ENCODE results near the gene CISD3.

CISD3 gene

DNA sequence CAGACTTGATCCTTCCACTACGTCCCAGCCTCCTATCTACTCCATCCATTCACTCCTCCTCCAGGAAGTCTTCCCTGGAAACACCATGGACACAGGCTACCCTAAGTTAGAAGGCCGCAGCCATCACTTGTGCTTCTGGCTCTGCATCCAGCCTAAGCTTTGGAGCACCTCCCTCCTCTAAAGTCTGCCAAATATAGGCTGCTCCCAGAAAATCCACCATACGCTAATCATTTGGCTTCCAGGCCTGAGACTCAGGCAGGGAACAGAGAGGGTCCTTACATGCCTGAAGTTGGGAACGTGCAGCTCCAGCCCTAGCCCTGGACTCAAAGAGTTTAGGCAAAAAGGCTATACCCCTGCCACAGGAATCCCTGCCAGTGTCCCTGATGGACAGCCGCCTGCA lies 11.3 kb downstream of the CISD3 start:
- Mint-ChIP-seq H3K4me1 (ENCODE audit: low read depth) (peaks cover 21% of the 10 kb centered on the region), H3K36me3 (ENCODE audit: low read depth) (no peaks in the 10 kb centered on the region), H3K4me3 (no peak overlapping the region)

DNA sequence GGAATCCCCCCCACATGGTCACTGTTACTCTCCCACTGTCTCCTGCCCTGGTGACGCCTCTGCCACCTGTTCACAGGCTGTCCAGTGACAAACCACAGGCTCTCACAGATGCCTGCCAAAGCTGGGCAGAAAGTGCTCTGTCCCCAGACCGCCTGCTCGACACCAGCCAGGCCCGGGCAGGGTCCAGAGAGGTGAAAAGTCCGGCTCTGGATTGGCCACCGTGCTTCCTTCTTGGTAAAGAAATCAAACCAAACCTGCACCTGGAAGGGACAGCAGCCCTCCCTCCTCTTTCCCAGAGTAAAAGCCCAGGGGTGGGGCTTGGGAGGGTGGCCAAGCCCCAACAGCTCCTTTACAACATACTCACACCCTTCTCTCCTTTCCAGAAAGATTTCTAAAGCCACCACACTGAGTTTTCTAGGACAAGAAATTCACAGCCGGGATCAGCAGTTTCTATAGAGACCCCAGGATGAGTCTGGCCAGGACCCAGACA lies 11.8 kb downstream of the CISD3 start:
- H3K27me3 Mint-ChIP-seq (ENCODE audit: low read depth), result peaks cover 12% of the 10 kb centered on the region
- H3K36me3 Mint-ChIP-seq (ENCODE audit: low read depth), result no peaks in the 10 kb centered on the region
- no peak overlapping the region for H3K4me3 Mint-ChIP-seq
- H3K27ac Mint-ChIP-seq, result no peak overlapping the region
- peaks cover 23% of the 10 kb centered on the region for H3K4me1 Mint-ChIP-seq (ENCODE audit: low read depth)
- H3K9me3 Mint-ChIP-seq, result no peaks in the 10 kb centered on the region

More for the DNA sequence above, 11.3 kb downstream of the CISD3 start:
- H3K27me3 Mint-ChIP-seq (ENCODE audit: low read depth), result peaks cover 7% of the 10 kb centered on the region
- H3K27ac Mint-ChIP-seq, result no peak overlapping the region
- no peaks in the 10 kb centered on the region for H3K9me3 Mint-ChIP-seq

DNA sequence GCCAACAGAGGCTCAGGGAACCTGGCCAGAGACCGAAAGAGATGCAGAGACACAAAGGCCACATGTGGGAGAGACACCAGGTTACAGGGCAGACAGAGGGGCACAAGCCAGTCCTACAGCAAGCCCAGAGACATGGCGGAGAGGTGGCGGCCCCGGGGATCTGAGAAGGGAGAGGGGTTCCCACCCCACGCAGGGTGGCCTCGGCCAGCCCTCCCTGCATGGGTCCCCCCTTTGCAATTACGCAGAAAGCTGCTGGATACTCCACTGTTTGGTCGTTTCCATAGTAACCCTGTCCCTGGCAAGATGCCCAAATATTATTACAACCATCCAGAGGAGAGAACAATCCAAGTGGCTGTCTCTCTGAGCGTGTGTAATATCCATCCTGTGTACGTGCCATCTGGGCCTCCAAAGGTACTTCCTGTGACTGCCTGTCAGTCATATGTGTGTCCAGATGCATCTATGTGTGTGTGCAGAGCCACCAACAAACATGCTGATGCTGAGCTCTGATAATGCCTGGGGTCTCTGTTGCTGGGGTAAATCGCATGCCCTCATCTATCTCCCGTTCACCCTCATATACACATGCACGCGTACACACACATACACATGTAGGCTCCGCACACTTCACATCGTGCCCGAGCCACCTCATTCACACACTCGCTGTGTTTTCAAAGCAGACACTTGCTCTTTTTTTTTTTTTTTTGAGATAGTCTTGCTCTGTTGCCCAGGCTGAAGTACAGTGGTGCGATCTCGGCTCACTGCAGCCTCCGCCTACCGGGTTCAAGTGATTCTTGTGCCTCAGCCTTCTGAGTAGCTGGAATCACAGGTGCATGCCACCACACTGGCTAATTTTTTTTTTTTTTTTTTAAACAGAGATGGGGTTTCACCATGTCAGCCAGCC lies 12.5 kb downstream of the CISD3 start:
- Mint-ChIP-seq H3K4me1 (ENCODE audit: low read depth) (peaks cover 23% of the 10 kb centered on the region), H3K27ac (peak overlapping the region; percentile 36), H3K27me3 (ENCODE audit: low read depth) (peaks cover 13% of the 10 kb centered on the region), H3K4me3 (no peak overlapping the region), H3K9me3 (no peaks in the 10 kb centered on the region), H3K36me3 (ENCODE audit: low read depth) (no peaks in the 10 kb centered on the region)

DNA sequence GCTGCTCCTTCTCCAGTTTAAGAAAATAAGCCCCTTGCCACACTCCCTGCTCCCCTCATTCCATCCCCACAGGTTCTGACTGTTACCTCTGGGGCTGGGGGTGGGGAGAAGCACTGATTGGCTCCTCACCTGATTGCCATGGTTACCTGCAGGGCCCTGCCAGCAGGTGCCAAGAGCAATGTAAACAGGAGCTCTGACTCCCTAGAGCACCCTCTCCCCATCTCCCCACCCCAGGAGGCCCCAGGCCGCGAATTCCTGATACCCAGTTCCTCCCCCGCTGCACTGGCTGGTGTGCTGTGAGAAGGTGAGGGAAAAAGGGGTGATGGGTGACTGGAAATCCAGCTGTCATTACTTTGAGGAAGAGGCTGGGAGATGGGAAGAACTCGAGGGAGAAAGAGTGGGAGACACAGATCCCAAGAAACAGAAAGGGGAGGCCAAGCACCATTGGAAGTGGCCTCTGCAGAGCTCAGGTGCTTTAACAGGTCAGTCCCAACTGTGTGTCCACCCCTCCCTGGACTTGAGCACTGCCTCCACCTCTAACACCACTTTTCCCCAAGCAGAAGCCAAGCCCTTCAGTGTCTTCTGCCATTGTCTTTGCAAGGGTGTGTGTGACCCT lies 13.5 kb downstream of the CISD3 start:
- peaks cover 16% of the 10 kb centered on the region for H3K27me3 Mint-ChIP-seq (ENCODE audit: low read depth)
- no peaks in the 10 kb centered on the region for H3K9me3 Mint-ChIP-seq
- no peaks in the 10 kb centered on the region for H3K36me3 Mint-ChIP-seq (ENCODE audit: low read depth)
- no peak overlapping the region for H3K27ac Mint-ChIP-seq
- H3K4me1 Mint-ChIP-seq (ENCODE audit: low read depth), result peaks cover 23% of the 10 kb centered on the region
- H3K4me3 Mint-ChIP-seq, result no peak overlapping the region

DNA sequence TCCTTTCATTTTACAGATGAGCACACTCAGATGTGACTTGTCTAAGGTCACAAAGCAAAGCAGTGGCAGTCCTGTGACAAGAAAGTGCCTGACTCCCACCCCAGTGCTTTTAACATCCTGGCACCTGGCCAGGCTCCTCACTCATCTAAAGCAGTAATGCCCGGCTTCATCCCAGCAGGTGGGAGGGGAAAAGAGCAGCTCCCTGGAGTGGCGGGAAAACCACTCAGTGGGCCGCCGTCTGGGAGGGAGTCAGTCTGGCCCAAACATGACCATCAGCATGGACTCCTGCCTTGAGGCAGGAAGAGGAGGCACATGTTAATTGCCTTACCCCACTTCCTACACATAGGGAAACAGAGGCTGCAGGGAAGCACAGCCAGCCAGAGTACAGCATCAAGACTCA lies 15.4 kb downstream of the CISD3 start:
- Mint-ChIP-seq H3K27ac (no peak overlapping the region), H3K4me1 (ENCODE audit: low read depth) (peaks cover 27% of the 10 kb centered on the region), H3K4me3 (peak overlapping the region; percentile 18), H3K9me3 (no peaks in the 10 kb centered on the region), H3K36me3 (ENCODE audit: low read depth) (no peaks in the 10 kb centered on the region), H3K27me3 (ENCODE audit: low read depth) (peaks cover 28% of the 10 kb centered on the region)

DNA sequence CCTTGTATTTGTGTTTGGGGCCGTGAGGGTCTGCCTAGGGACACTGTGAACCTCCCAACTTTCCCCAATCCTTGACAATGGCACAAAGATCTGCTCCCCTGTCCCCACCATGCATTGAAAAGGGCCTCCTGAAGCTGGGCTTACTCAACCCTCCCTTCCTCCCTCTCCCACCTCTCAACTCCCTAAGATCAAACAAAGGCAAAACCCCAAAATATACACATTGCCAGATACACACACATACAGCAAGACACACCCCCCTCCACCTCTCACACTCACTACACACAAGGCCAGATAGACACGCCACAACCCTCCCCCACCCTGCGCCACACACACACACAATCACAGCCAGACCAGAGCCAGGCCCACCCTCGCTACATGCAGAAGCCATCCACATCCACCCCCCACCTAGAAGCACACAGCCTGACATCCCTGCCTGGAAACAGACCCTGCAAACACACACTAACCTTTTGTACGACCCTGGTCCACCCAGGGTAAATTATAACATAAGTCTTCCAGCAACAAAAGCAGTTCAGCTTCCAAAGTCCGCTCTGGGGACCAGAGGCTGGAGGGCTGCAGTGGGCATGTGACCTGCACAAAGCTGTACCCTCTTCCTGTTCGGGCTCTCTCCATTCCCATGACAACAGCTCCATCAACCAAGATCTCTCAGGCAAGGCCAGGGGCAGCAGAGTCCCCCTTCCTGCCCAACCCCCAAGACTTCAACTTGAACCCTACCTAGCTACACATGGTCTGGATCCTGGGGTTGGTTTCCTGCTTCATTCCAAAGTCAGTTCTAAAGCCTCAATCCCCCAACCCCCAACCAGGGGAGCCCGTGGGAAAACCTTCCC lies 16.1 kb downstream of the CISD3 start:
- Mint-ChIP-seq H3K4me1 (ENCODE audit: low read depth) (peaks cover 32% of the 10 kb centered on the region), H3K27ac (no peak overlapping the region), H3K4me3 (peak overlapping the region; percentile 62), H3K27me3 (ENCODE audit: low read depth) (peaks cover 32% of the 10 kb centered on the region), H3K36me3 (ENCODE audit: low read depth) (no peaks in the 10 kb centered on the region), H3K9me3 (no peaks in the 10 kb centered on the region)

DNA sequence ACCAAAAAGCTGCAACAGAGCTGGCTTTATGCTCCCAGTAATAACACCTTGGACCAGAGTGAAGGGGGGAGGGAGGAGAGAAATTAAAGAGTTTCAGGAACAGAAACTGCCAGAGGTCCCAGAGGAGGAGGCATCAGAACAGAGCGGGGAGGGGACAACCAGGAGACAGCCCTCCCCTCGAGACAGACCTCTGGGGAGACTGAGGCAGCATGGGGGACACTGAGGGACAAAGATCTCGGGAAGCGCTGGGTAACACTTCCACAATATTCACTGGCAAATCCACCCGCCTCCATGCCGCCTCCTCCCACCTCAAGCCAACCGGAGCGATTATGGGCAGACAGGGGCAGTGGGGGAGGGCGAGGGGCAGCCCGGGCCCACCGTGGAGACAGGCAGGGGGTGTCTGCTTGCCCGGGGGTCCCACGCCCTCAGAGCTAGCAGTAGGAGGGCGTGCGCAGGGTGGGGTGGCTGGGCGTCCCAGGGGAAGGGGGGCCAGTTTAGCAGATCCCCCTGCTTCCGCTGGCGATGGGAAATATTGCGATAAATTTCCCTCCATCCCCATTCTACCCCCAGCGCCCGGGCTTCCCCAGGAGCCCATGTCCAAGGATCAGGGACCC lies 16.8 kb downstream of the CISD3 start:
- Mint-ChIP-seq H3K4me3 (peak overlapping the region; percentile 62), H3K36me3 (ENCODE audit: low read depth) (peaks cover 2% of the 10 kb centered on the region), H3K27me3 (ENCODE audit: low read depth) (peaks cover 39% of the 10 kb centered on the region), H3K4me1 (ENCODE audit: low read depth) (peaks cover 38% of the 10 kb centered on the region), H3K27ac (no peak overlapping the region), H3K9me3 (no peaks in the 10 kb centered on the region)

DNA sequence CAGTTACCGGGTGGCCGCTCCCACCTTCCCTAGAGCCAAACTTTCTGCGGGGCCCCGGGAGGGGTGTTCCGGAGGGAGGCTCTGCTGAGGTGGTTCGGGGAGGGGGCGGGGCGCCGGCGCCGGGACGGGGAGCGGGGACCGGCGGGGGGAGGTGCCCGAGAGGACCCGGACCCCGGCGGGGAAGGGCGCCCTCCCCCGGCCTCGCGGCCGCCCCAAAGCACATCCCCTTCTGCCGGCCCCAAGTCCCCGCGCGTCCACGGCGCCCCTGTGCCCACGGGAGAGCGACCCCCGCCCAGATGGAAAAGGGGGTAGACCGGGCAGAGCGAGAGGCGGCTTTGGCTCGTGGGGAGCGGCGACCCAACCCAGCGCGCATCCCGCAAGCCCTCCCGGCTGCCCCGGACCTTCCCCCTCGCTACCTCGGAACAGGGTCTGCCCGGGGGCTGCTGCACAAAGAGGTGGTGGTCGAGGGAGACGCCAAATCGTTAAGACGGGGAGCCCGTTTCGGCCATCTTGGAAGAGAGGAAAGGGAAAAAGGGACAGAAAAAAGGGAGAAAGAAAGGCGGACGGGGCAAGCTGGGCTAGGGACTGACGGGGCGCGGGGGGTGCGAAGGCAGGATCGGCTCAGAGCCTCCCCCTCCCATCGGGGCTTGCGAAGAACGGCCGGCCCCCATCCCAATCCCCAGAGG lies 17.5 kb downstream of the CISD3 start:
- Mint-ChIP-seq H3K36me3 (ENCODE audit: low read depth) (peaks cover 4% of the 10 kb centered on the region), H3K27me3 (ENCODE audit: low read depth) (peaks cover 39% of the 10 kb centered on the region), H3K27ac (no peak overlapping the region), H3K4me3 (peak overlapping the region; percentile 82), H3K9me3 (no peaks in the 10 kb centered on the region), H3K4me1 (ENCODE audit: low read depth) (peaks cover 35% of the 10 kb centered on the region)

DNA sequence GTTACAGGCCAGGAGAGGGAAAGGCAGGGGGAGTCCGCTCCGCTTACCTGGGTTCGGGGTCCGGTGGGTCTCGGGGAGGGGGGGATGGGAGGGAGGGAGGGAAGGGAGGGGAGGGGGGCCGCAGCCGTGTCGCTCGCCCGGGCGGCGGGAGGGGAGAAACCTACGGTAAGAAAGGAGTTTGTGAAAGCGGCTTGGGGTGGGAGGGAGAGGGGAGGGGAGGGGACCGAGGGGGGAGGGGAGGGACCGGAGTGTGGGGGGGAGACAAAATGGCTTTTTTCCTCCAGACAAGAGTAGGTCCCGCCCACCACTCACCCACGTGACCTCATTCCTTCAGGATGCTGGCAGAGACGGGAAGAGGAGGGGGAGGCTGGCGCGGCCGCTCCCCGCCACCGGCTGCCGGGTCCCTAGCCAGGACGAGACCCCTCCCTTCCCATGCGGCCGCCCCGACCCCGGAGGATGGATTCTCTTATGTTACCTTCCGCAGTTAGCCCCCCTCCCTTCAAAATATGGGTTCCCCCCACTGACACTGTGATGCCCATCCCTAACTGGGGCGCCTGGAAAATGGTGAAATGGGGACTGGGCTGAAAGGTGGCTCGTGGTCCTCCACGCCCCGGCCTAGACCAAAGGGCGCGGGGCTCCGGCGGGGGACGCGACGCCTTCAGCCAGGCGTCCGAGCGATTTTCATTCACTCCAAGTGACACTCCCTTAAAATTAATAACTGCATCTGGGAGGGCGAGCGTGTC lies 18.2 kb downstream of the CISD3 start, which contains the start of gene PCGF2:
TSS of gene PCGF2 (minus strand) at position 188 of the 743 bp plus-strand sequence. CDS start 7,934 bp downstream, outside the sequence.
- Mint-ChIP-seq H3K36me3 (ENCODE audit: low read depth) (peaks cover 6% of the 10 kb centered on the region), H3K9me3 (no peaks in the 10 kb centered on the region), H3K4me1 (ENCODE audit: low read depth) (peaks cover 31% of the 10 kb centered on the region), H3K27me3 (ENCODE audit: low read depth) (peaks cover 39% of the 10 kb centered on the region), H3K27ac (no peak within 1 kb of the TSS), H3K4me3 (peak within 1 kb of the TSS; percentile 99)

DNA sequence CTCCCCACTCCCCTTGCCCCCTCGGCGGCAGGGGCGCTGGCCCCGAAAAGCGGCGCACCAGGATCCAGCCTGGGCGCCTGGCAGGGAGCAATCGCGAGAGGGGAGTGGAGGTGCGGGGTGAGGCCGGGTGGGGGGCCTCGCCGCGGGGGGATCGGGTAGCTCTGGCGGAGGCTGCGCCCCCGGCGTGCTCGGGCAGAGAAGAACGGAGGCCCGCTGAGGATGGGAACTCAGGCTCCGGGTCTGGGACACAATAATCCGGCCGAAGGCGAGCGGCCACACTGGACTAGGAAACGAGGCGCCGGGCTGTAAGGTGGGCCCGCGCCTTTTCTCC lies 18.7 kb downstream of the CISD3 start:
- H3K9me3 Mint-ChIP-seq, result no peaks in the 10 kb centered on the region
- peaks cover 9% of the 10 kb centered on the region for H3K36me3 Mint-ChIP-seq (ENCODE audit: low read depth)
- no peak overlapping the region for H3K27ac Mint-ChIP-seq
- H3K27me3 Mint-ChIP-seq (ENCODE audit: low read depth), result peaks cover 39% of the 10 kb centered on the region
- H3K4me3 Mint-ChIP-seq, result peak overlapping the region; percentile 56
- peaks cover 32% of the 10 kb centered on the region for H3K4me1 Mint-ChIP-seq (ENCODE audit: low read depth)

DNA sequence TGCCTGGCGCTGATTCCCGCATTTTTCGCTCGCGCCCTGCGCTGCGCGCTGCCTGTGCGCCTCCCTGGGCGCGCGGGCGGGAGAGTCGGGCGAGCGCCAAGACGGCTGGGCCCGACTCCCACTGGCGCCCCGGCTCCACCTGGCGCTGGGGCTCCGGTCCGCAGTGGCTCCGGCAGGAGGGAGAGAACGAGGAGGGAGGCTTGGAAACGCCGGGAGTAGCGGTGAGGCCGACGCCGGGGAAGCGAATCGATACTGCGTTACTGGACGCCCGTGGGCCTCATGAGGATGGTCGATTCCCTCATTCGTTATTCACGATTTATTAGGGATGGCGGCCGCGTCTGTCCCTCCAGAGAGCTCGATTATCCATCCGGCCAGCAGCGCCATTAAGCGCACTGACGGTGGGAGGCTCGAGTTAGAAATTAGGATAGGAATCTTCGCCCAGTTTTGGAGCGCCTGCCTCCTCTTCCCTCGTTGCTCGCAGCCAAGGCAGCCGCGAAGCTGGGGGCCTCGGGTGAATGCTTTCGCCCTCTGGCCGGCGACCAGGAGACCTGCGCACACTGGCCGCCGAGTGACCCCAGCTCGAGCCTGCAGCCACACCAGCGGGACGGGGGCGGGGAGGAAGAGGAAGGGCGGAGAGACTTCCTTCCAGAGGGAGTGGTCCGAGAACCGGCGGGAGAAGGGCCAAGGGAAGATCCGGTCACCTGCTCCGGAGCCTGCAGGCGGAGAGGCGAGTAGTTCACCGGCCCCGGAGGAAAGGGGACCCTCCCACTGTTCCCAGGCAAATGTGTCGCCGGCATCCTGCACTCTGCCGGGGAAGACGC lies 19.3 kb downstream of the CISD3 start:
- Mint-ChIP-seq H3K4me3 (peak overlapping the region; percentile 99), H3K36me3 (ENCODE audit: low read depth) (peaks cover 10% of the 10 kb centered on the region), H3K27me3 (ENCODE audit: low read depth) (peaks cover 39% of the 10 kb centered on the region), H3K27ac (no peak overlapping the region), H3K4me1 (ENCODE audit: low read depth) (peaks cover 34% of the 10 kb centered on the region), H3K9me3 (no peaks in the 10 kb centered on the region)

DNA sequence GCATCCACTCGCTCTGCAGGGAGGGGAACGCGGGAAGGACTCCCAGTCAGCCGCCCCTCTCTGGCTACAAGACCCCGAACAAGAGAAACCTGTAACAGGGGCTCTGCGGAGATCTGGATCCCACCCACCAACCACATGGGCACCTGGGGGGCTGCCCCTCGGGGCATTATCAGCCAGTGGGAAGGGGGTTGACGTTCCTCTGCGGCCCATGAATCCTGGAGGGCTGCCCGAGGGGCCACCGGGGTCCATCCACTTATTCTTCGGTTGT lies 19.8 kb downstream of the CISD3 start:
- H3K27ac Mint-ChIP-seq, result no peak overlapping the region
- H3K27me3 Mint-ChIP-seq (ENCODE audit: low read depth), result peaks cover 39% of the 10 kb centered on the region
- H3K9me3 Mint-ChIP-seq, result no peaks in the 10 kb centered on the region
- peaks cover 13% of the 10 kb centered on the region for H3K36me3 Mint-ChIP-seq (ENCODE audit: low read depth)
- H3K4me3 Mint-ChIP-seq, result peak overlapping the region; percentile 99
- H3K4me1 Mint-ChIP-seq (ENCODE audit: low read depth), result peaks cover 37% of the 10 kb centered on the region
